HFFc6 (cell line): ENCODE data around the gene TPX2. TPM values are rescaled to one million over a fixed set of nuclear protein-coding genes. Genes with fewer than 3 reads are reported as not detected.

Source experiments
- DNase-seq: peaks from one replicate; pipeline ENCODE4 v3.0.0-alpha.2; 2018
- H3K27ac Mint-ChIP-seq: 2 replicates; pipeline ENCODE4 v1.8.0; 2020; ENCODE audit warnings: mild to moderate bottlenecking, mixed read lengths
- H3K27me3 Mint-ChIP-seq: 2 replicates; pipeline ENCODE4 v1.8.0; 2021; ENCODE audit warnings: mild to moderate bottlenecking, moderate library complexity, mixed read lengths; ENCODE audit not compliant: insufficient read depth
- H3K36me3 Mint-ChIP-seq: 2 replicates; pipeline ENCODE4 v1.8.0; 2021; ENCODE audit warnings: low read depth, mixed read lengths
- H3K4me1 Mint-ChIP-seq: 2 replicates; pipeline ENCODE4 v1.8.0; 2020; ENCODE audit warnings: low read depth, mixed read lengths
- H3K4me3 Mint-ChIP-seq: 2 replicates; pipeline ENCODE4 v1.8.0; 2020; ENCODE audit warnings: mild to moderate bottlenecking, moderate library complexity, mixed read lengths
- H3K9me3 Mint-ChIP-seq: 2 replicates; pipeline ENCODE4 v1.8.0; 2020; ENCODE audit warnings: mild to moderate bottlenecking, mixed read lengths
- CTCF ChIP-seq: fragments of 200-600 bp; sonication (generic); IDR thresholded peaks from 2 replicates; pipeline ENCODE4 v1.5.0; 2021; ENCODE audit warnings: antibody characterized with exemption, mild to moderate bottlenecking
- total RNA-seq, 6 experiments: library from RNA; stranded (reverse); fragmentation: NEBNext Ultra II Directional; extraction: Animal tissue kit (Norgen Biotek cat#: 25700); gene quantifications; 2 replicates in 1 of 6; 3 replicates in 5 of 6; pipeline ENCODE4 v1.2.3, GENCODE V29; 2021

The TPX2 gene
- total RNA-seq, 6 experiments from 2014 or later, result 51.0 to 117 (median 107) TPM

- Mint-ChIP-seq H3K4me1 (peaks cover 96% of the 10 kb centered on the region), H3K4me3 (peak overlapping the region; percentile 71), H3K9me3 (no peaks in the 10 kb centered on the region), H3K27me3 (peaks cover 2% of the 10 kb centered on the region), H3K27ac (peak overlapping the region; percentile 70), H3K36me3 (peaks cover 91% of the 10 kb centered on the region)
- TF ChIP-seq CTCF, result no peak
- DNase-seq, result no peak
Observed at GRCh38 chr20:31716818-31717477, 22.1 kb upstream of the TPX2 start.

- Mint-ChIP-seq H3K36me3 (peaks cover 93% of the 10 kb centered on the region), H3K27ac (peak overlapping the region; percentile 70), H3K27me3 (peaks cover 2% of the 10 kb centered on the region), H3K9me3 (no peaks in the 10 kb centered on the region), H3K4me1 (peaks cover 92% of the 10 kb centered on the region), H3K4me3 (peak overlapping the region; percentile 71)
- TF ChIP-seq CTCF, result no peak
- DNase-seq, result no peak
Observed at GRCh38 chr20:31717478-31718201, 21.4 kb upstream of the TPX2 start.

- TF ChIP-seq CTCF, result no peak
- Mint-ChIP-seq H3K4me3 (peak overlapping the region; percentile 88), H3K9me3 (no peaks in the 10 kb centered on the region), H3K27me3 (peaks cover 2% of the 10 kb centered on the region), H3K4me1 (peaks cover 82% of the 10 kb centered on the region), H3K27ac (peak overlapping the region; percentile 98), H3K36me3 (peaks cover 78% of the 10 kb centered on the region)
- no peak for DNase-seq
Observed at GRCh38 chr20:31718952-31719643, 20.0 kb upstream of the TPX2 start.

DNA sequence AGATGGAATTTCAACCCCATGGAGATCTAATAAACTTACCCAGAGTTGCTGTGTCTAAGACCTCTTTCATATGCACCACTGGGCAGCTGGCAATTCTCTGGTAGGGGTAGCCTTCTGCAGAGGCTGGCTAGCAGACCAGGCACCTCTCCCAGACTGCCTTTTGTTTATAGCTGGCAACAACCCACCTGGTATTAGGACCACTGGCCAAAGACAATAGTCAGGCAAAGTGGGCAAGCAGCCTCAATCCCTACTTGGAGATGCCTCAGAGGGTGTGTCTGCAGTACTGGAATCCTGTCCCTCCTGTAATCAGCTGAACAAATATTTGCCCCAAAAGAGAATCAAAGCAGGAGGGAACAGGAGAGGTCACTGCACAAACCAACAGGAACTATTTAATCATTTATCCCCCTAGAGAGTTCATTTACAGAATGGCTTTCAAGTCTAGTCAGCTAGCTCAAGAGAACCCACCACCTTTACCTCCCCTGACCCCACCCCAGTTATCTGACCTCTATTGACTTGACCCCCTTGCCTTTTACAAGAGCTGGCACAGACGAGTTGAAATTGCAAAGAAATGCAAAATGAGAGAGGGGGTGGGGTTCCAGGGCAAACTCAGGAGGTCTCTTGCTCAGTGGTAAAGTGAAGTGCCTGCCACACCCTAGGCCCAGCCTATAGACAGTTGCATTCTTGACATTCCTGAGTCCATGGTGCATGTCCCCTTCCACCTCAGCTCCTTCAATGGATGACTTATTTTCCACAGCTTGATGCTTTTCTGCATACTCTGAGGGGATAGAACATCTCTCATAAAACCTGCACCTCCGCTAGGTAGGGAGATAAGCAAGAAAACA is 19.2 kb upstream of the TPX2 start:
- DNase-seq, result peak; percentile 27
- Mint-ChIP-seq H3K36me3 (peaks cover 71% of the 10 kb centered on the region), H3K4me1 (peaks cover 77% of the 10 kb centered on the region), H3K9me3 (no peaks in the 10 kb centered on the region), H3K27me3 (peaks cover 2% of the 10 kb centered on the region), H3K4me3 (peak overlapping the region; percentile 88), H3K27ac (peak overlapping the region; percentile 98)
- TF ChIP-seq CTCF, result no peak
